ENCODE measurements around the gene MRPL50.

- TF ChIP-seq EP300 (IDR thresholded peaks at IDR 0.05; ENCODE audit: borderline replicate concordance) = no peak
- no peak for TF ChIP-seq YY1 (IDR thresholded peaks at IDR 0.05; ENCODE audit: low read depth)
- TF ChIP-seq REST (IDR thresholded peaks at IDR 0.05; ENCODE audit: low read depth) = no peak
- TF ChIP-seq CEBPB (IDR thresholded peaks at IDR 0.05) = no peak
- no peak for TF ChIP-seq MAX (IDR thresholded peaks at IDR 0.05)
Measured at GRCh38 chr9:101350285-101350684, 48.1 kb downstream of the MRPL50 start.
